Measurements from ENCODE around the gene PSMB7. TPM values are rescaled to one million over a fixed set of nuclear protein-coding genes. Genes with fewer than 3 reads are reported as not detected.

Gene PSMB7
- polyA plus RNA-seq, 1 donor from 2014 or later = 149 TPM

DNA sequence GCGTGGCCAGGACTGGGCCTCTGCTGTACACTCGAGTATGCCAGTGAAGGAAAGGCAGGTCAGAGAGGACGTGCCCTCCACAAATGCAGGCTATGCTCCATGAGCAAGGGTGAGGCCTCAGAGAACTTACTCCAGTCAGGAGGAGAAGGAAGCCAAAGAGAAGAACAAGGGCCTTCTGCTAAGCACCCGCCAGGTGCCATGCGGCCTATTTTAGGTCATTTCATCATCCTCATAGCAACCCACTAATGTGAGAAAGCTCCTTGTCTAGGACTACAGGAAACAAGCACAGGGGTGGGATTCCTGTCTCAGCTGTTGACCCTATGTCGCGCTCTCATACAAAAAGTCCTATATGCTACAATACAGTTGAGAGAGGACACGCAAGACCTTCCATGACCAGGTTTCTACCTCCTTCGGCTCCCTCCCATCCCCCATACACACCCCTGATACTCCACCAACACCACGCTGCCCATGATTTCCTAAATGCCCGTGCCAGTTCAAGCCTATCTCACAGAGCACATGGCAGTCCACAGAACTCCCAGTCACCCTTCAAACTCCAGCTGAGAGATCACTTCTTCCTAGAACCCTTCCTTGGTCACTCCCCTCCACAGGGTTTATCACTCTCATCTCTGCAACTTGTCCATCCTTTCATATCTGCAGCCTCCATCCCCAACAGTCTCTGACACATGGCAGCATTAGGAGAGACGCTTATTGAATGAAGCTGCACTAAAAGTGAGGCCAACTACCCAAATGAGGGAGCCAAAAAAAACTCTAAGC is 26.8 kb downstream of the PSMB7 start:
- Mint-ChIP-seq H3K4me3 (no peak overlapping the region), H3K27ac (peak overlapping the region in 1 of 3 donors; percentile 2), H3K36me3 (no peaks in the 10 kb centered on the region), H3K4me1 (peaks cover 20 to 28% (median 21%) of the 10 kb centered on the region in 3 donors), H3K9me3 (no peaks in the 10 kb centered on the region), H3K27me3 (no peaks in the 10 kb centered on the region)

DNA sequence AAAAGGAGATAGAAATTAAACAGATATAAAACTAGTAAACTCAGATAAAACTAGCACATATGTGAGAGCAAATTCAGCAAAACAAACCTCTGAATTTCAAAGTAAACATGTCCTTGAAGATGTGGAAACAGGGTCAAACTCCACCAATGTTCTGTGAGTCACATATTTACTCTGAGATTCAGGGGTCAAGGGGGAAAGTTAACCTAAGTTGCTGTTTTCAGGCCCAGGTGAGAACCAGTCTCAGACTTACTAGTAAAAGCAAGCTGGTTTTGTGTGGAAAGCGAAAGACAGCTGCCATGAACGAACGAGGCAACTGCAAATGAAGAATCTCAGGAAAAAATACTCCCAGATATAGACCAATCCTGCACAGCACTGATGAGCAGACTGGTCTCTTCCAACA is 29.0 kb downstream of the PSMB7 start:
- H3K36me3 Mint-ChIP-seq = no peaks in the 10 kb centered on the region
- H3K9me3 Mint-ChIP-seq = no peaks in the 10 kb centered on the region
- peaks cover 20 to 28% (median 25%) of the 10 kb centered on the region in 3 donors for H3K4me1 Mint-ChIP-seq
- no peak overlapping the region for H3K27ac Mint-ChIP-seq
- no peak overlapping the region for H3K4me3 Mint-ChIP-seq
- no peaks in the 10 kb centered on the region for H3K27me3 Mint-ChIP-seq

DNA sequence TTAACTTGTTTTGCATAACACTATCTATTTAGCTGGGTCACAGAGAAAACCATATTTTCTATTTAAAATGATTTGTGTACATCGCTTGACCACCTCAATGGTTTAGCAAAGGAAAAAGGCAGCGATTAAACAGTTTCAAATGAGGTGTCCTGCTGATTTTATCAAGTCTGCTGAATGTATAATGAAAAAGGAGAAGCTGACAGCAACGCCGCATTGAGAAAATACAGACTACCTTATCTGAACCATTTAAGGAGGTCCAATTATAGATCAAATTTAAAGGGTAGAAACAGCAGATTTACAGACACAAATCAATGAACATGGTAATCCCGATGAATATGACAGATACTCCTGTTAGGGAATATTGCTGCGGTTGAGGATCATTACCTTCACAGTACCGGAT is 29.6 kb downstream of the PSMB7 start:
- peaks cover 20 to 28% (median 25%) of the 10 kb centered on the region in 3 donors for H3K4me1 Mint-ChIP-seq
- H3K4me3 Mint-ChIP-seq = no peak overlapping the region
- no peak overlapping the region for H3K27ac Mint-ChIP-seq
- H3K27me3 Mint-ChIP-seq = no peaks in the 10 kb centered on the region
- no peaks in the 10 kb centered on the region for H3K9me3 Mint-ChIP-seq
- H3K36me3 Mint-ChIP-seq = no peaks in the 10 kb centered on the region

GRCh38 chr9:124384846-124385245 is 30.4 kb downstream of the PSMB7 start:
- H3K27ac Mint-ChIP-seq = no peak overlapping the region
- H3K36me3 Mint-ChIP-seq = peaks cover 3% of the 10 kb centered on the region
- no peaks in the 10 kb centered on the region for H3K9me3 Mint-ChIP-seq
- no peaks in the 10 kb centered on the region for H3K27me3 Mint-ChIP-seq
- no peak overlapping the region for H3K4me3 Mint-ChIP-seq
- peaks cover 20 to 26% (median 25%) of the 10 kb centered on the region in 3 donors for H3K4me1 Mint-ChIP-seq

GRCh38 chr9:124384210-124384609 is 31.0 kb downstream of the PSMB7 start:
- peaks cover 3% of the 10 kb centered on the region for H3K36me3 Mint-ChIP-seq
- no peaks in the 10 kb centered on the region for H3K9me3 Mint-ChIP-seq
- H3K27me3 Mint-ChIP-seq = no peaks in the 10 kb centered on the region
- H3K4me1 Mint-ChIP-seq = peaks cover 16 to 25% (median 20%) of the 10 kb centered on the region in 3 donors
- H3K27ac Mint-ChIP-seq = no peak overlapping the region
- no peak overlapping the region for H3K4me3 Mint-ChIP-seq

- Mint-ChIP-seq H3K36me3 (peaks cover 4% of the 10 kb centered on the region), H3K9me3 (no peaks in the 10 kb centered on the region), H3K4me1 (peaks cover 4 to 14% (median 6%) of the 10 kb centered on the region in 3 donors), H3K4me3 (no peak overlapping the region), H3K27ac (no peak overlapping the region), H3K27me3 (no peaks in the 10 kb centered on the region)
Observed at GRCh38 chr9:124381170-124381945, 33.9 kb downstream of the PSMB7 start.

- peaks cover 5% of the 10 kb centered on the region for H3K36me3 Mint-ChIP-seq
- peaks cover 4 to 6% (median 5%) of the 10 kb centered on the region in 3 donors for H3K4me1 Mint-ChIP-seq
- H3K9me3 Mint-ChIP-seq = no peaks in the 10 kb centered on the region
- H3K27me3 Mint-ChIP-seq = no peaks in the 10 kb centered on the region
- no peak overlapping the region for H3K4me3 Mint-ChIP-seq
- no peak overlapping the region for H3K27ac Mint-ChIP-seq
Observed at GRCh38 chr9:124377551-124378406, 37.5 kb downstream of the PSMB7 start.

DNA sequence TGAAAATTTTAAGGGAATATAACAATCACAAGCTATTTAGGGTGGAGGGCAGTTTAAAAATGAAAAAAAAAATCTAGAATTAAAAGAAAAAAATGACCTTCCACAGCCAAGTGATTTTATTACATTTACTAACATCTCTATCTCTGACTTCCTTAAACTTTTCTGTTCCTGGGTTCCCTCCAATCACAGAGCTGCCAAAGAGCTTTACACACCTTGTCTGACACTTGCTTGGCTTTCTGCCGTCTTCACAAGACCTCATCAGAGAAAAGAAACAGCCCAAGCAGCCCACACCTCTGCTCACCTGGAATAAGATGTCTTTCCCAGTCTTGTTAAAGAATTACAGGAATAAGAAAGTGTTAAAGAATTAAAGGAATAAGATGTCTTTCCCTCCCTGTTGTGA is 38.9 kb downstream of the PSMB7 start:
- H3K4me1 Mint-ChIP-seq = peaks cover 9 to 16% (median 10%) of the 10 kb centered on the region in 3 donors
- peaks cover 5% of the 10 kb centered on the region for H3K36me3 Mint-ChIP-seq
- no peaks in the 10 kb centered on the region for H3K9me3 Mint-ChIP-seq
- H3K27ac Mint-ChIP-seq = peak overlapping the region in 1 of 3 donors; percentile 61
- no peak overlapping the region for H3K4me3 Mint-ChIP-seq
- no peaks in the 10 kb centered on the region for H3K27me3 Mint-ChIP-seq

- Mint-ChIP-seq H3K36me3 (peaks cover 5% of the 10 kb centered on the region), H3K4me3 (no peak overlapping the region), H3K4me1 (peaks cover 9 to 16% (median 10%) of the 10 kb centered on the region in 3 donors), H3K27ac (peak overlapping the region in 1 of 3 donors; percentile 53), H3K27me3 (no peaks in the 10 kb centered on the region), H3K9me3 (no peaks in the 10 kb centered on the region)
Observed at GRCh38 chr9:124375726-124376125, 39.5 kb downstream of the PSMB7 start.

- Mint-ChIP-seq H3K27me3 (no peaks in the 10 kb centered on the region), H3K9me3 (no peaks in the 10 kb centered on the region), H3K4me1 (peaks cover 11 to 16% (median 11%) of the 10 kb centered on the region in 3 donors), H3K36me3 (peaks cover 2% of the 10 kb centered on the region), H3K27ac (no peak overlapping the region), H3K4me3 (no peak overlapping the region)
Observed at GRCh38 chr9:124373851-124374250, 41.4 kb downstream of the PSMB7 start.

DNA sequence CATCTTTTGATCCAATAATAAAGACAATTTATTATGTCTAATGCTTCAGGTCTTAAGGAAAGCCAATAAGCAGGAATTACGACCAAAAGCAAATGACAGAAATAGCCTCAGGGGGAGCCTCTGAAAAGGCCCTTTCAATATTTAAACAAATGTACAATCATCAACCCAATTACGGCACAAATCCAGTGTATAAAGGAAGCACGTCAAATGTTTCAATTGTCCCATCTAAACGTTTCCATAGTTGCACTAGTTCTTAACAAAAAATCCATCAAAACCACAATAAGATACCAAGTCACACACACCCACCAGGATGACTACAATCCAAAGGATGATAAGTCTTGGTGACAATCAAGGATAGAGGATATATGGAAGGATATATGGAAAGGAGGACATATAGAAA is 41.9 kb downstream of the PSMB7 start:
- Mint-ChIP-seq H3K27me3 (no peaks in the 10 kb centered on the region), H3K9me3 (no peaks in the 10 kb centered on the region), H3K4me3 (no peak overlapping the region), H3K4me1 (peaks cover 11 to 17% (median 13%) of the 10 kb centered on the region in 3 donors), H3K36me3 (peaks cover 2% of the 10 kb centered on the region), H3K27ac (peak overlapping the region in 1 of 3 donors; percentile 14)

GRCh38 chr9:124372038-124372437 is 43.2 kb downstream of the PSMB7 start:
- H3K36me3 Mint-ChIP-seq = peaks cover 2% of the 10 kb centered on the region
- H3K27me3 Mint-ChIP-seq = no peaks in the 10 kb centered on the region
- H3K27ac Mint-ChIP-seq = no peak overlapping the region
- peaks cover 9 to 19% (median 13%) of the 10 kb centered on the region in 3 donors for H3K4me1 Mint-ChIP-seq
- no peaks in the 10 kb centered on the region for H3K9me3 Mint-ChIP-seq
- H3K4me3 Mint-ChIP-seq = no peak overlapping the region

GRCh38 chr9:124370896-124371582 is 44.2 kb downstream of the PSMB7 start:
- Mint-ChIP-seq H3K4me1 (peaks cover 11 to 17% (median 13%) of the 10 kb centered on the region in 3 donors), H3K27ac (no peak overlapping the region), H3K4me3 (no peak overlapping the region), H3K27me3 (no peaks in the 10 kb centered on the region), H3K36me3 (no peaks in the 10 kb centered on the region), H3K9me3 (no peaks in the 10 kb centered on the region)

GRCh38 chr9:124369231-124369797 is 45.9 kb downstream of the PSMB7 start:
- peaks cover 2% of the 10 kb centered on the region for H3K36me3 Mint-ChIP-seq
- H3K4me3 Mint-ChIP-seq = no peak overlapping the region
- H3K27ac Mint-ChIP-seq = peak overlapping the region in 1 of 3 donors; percentile 75
- no peaks in the 10 kb centered on the region for H3K27me3 Mint-ChIP-seq
- peaks cover 11 to 19% (median 13%) of the 10 kb centered on the region in 3 donors for H3K4me1 Mint-ChIP-seq
- H3K9me3 Mint-ChIP-seq = no peaks in the 10 kb centered on the region

All from IgD-negative memory B cell (primary cell).